ENCODE data around the gene CELA2A.

DNA sequence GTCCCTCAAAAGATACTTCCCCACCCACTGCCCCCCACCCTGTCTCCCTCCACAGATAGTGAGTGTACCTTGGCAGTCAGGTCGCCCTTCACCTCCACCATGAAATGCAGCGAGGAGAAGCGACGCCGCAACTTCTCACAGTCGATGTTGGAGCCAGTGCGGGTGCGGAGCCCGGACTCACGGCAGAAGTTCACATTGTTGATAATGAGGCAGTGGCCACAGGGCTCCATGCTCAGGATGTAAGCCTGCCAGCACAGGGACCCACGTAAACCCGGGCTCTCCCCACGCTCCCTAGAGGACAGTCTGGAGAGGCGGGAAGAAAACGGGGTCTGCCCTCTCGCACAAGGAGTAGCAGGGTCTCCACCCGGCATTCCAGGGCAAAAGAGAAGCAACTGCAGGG is 50.3 kb downstream of the CELA2A start:
- TF ChIP-seq POLR2A (IDR thresholded peaks at IDR 0.05), result no peak
- TF ChIP-seq, protein P1, sequence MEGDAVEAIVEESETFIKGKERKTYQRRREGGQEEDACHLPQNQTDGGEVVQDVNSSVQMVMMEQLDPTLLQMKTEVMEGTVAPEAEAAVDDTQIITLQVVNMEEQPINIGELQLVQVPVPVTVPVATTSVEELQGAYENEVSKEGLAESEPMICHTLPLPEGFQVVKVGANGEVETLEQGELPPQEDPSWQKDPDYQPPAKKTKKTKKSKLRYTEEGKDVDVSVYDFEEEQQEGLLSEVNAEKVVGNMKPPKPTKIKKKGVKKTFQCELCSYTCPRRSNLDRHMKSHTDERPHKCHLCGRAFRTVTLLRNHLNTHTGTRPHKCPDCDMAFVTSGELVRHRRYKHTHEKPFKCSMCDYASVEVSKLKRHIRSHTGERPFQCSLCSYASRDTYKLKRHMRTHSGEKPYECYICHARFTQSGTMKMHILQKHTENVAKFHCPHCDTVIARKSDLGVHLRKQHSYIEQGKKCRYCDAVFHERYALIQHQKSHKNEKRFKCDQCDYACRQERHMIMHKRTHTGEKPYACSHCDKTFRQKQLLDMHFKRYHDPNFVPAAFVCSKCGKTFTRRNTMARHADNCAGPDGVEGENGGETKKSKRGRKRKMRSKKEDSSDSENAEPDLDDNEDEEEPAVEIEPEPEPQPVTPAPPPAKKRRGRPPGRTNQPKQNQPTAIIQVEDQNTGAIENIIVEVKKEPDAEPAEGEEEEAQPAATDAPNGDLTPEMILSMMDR (IDR thresholded peaks at IDR 0.05), result no peak

Data from esophagus squamous epithelium (tissue), 4 donors.